ENCODE data around the gene PTPRK. TPM values are rescaled to one million over a fixed set of nuclear protein-coding genes. Genes with fewer than 3 reads are reported as not detected.

Gene PTPRK
- total and polyA plus RNA-seq, 2 of the 13 experiments (the other 11 are each of a cell fraction or from before 2014, with no cell fraction given): 43.6 to 98.3 TPM

GRCh38 chr6:128172752-128173682 lies 347.4 kb downstream of the PTPRK start:
- Histone ChIP-seq H4K20me1 (ENCODE audit: insufficient read depth, low read length) (no peaks in the 10 kb centered on the region), H3K9me3 (ENCODE audit: low read length) (no peaks in the 10 kb centered on the region), H3K27me3 (ENCODE audit: control insufficient read depth in 1 of 2, insufficient read depth in 2 of 2, low read length in 2 of 2) (no peaks in the 10 kb centered on the region), H3K4me2 (ENCODE audit: low read depth, low read length) (no peak overlapping the region), H3K36me3 (replicated peaks in 1 of 2; ENCODE audit: control insufficient read depth in 1 of 2, insufficient read depth in 2 of 2, low read length in 2 of 2) (peaks cover 1 to 5% of the 10 kb centered on the region in 2 experiments; a peak in 3 of 5 replicates), H2AFZ (ENCODE audit: low read length) (no peak overlapping the region), H3K79me2 (ENCODE audit: insufficient read depth, low read length) (no peaks in the 10 kb centered on the region), H3K9ac (ENCODE audit: insufficient read depth, low read depth, low read length) (no peak overlapping the region), H3K4me1 (ENCODE audit: insufficient read depth, low read length) (peaks cover 7% of the 10 kb centered on the region; the same call in 1 of the 2 replicates), H3K4me3 (replicated peaks in 1 of 3; ENCODE audit: insufficient read depth in 1 of 3, low read depth in 2 of 3, low read length in 3 of 3) (no peak overlapping the region), H3K27ac (ENCODE audit: extremely low read length, insufficient read depth, low read length) (no peak overlapping the region)
- POLR2A ChIA-PET: no interaction called here
- FAIRE-seq (no peak), DNase-seq (ENCODE audit: low spot score) (no peak), ATAC-seq (peak; percentile 54; the same call in 2 of the 3 replicates)
- no peak for TF ChIP-seq HDAC6 (IDR thresholded peaks at IDR 0.05; ENCODE audit: low read depth, low read length)
- no peak for TF ChIP-seq POLR2AphosphoS2 (IDR thresholded peaks at IDR 0.05; ENCODE audit: low read depth, low read length)
- CTCF ChIA-PET (ENCODE audit: low intra/inter-chr PET ratio, low total read pairs): no interaction called here
- WGBS (ENCODE audit: low lambda C conversion rate): 83% methylated on average over 4 of the region's 4 CpGs
- BruUV-seq (replicated peaks): no TSS peak
- in situ Hi-C loops (cut with HindIII; ENCODE audit: extremely low pct_ligation_motif_present, low pct_unique_long_range_greater_than_20kb) (no loop called here), intact Hi-C loops (cut with micrococcal nuclease; ENCODE audit: unreplicated experiment) (no loop called here)

- H3K36me3 ChIP-seq (replicated peaks in 1 of 2; ENCODE audit: control insufficient read depth in 1 of 2, insufficient read depth in 2 of 2, low read length in 2 of 2): peaks cover 1 to 5% of the 10 kb centered on the region in 2 experiments; a peak in 3 of 5 replicates
- no peaks in the 10 kb centered on the region for H3K79me2 ChIP-seq (ENCODE audit: insufficient read depth, low read length)
- intact Hi-C loops (cut with micrococcal nuclease; ENCODE audit: unreplicated experiment): no loop called here
- H3K4me1 ChIP-seq (ENCODE audit: insufficient read depth, low read length): peaks cover 7% of the 10 kb centered on the region; the same call in 1 of the 2 replicates
- CTCF ChIA-PET (ENCODE audit: low intra/inter-chr PET ratio, low total read pairs): no interaction called here
- H4K20me1 ChIP-seq (ENCODE audit: insufficient read depth, low read length): no peaks in the 10 kb centered on the region
- H3K4me3 ChIP-seq (replicated peaks in 1 of 3; ENCODE audit: insufficient read depth in 1 of 3, low read depth in 2 of 3, low read length in 3 of 3): no peak overlapping the region
- ATAC-seq: no peak
- in situ Hi-C loops (cut with HindIII; ENCODE audit: extremely low pct_ligation_motif_present, low pct_unique_long_range_greater_than_20kb): no loop called here
- H3K27me3 ChIP-seq (ENCODE audit: control insufficient read depth in 1 of 2, insufficient read depth in 2 of 2, low read length in 2 of 2): no peaks in the 10 kb centered on the region
- H3K27ac ChIP-seq (ENCODE audit: extremely low read length, insufficient read depth, low read length): no peak overlapping the region
- H3K9ac ChIP-seq (ENCODE audit: insufficient read depth, low read depth, low read length): no peak overlapping the region
- H3K9me3 ChIP-seq (ENCODE audit: low read length): no peaks in the 10 kb centered on the region
- FAIRE-seq: no peak
- BruUV-seq (replicated peaks): no TSS peak
- H3K4me2 ChIP-seq (ENCODE audit: low read depth, low read length): no peak overlapping the region
- no peak for DNase-seq (ENCODE audit: low spot score)
- POLR2A ChIA-PET: no interaction called here
- H2AFZ ChIP-seq (ENCODE audit: low read length): no peak overlapping the region
- TF ChIP-seq ZNF7 (CRISPR knock-in tag; IDR thresholded peaks at IDR 0.05) (no peak), TRIM22 (IDR thresholded peaks at IDR 0.05) (no peak), U2AF2 (IDR thresholded peaks at IDR 0.05; ENCODE audit: low read depth, low read length) (no peak), THRA (CRISPR knock-in tag; IDR thresholded peaks at IDR 0.05; ENCODE audit: borderline replicate concordance) (no peak), CEBPG (CRISPR knock-in tag; IDR thresholded peaks at IDR 0.05) (no peak), AHDC1 (CRISPR knock-in tag; IDR thresholded peaks at IDR 0.05; ENCODE audit: borderline replicate concordance) (no peak), MAFF (IDR thresholded peaks at IDR 0.05; ENCODE audit: low read depth, low read length) (no peak)
Observed at GRCh38 chr6:128172081-128172480, 348.3 kb downstream of the PTPRK start.

Measured in HepG2 (cell line).